Lower leg skin (tissue), 3 donors: ENCODE results near the gene GARS1.

Experiments
- CTCF ChIP-seq, 3 donors: fragments of 450-650 bp; IDR thresholded peaks; one replicate each; pipeline ENCODE4 v1.5.1; 2016; ENCODE audit warnings: antibody characterized with exemption in 3 of 3, mild to moderate bottlenecking in 3 of 3, moderate library complexity in 2 of 3
- POLR2A ChIP-seq, 2 donors: fragments of 450-650 bp; IDR thresholded peaks; one replicate each; pipeline ENCODE4 v1.6.1; 2016 to 2017; ENCODE audit warnings: antibody characterized with exemption in 2 of 2, mild to moderate bottlenecking in 1 of 2, moderate library complexity in 1 of 2

- no peak for TF ChIP-seq POLR2A (IDR thresholded peaks at IDR 0.05)
- no peak for TF ChIP-seq CTCF (IDR thresholded peaks at IDR 0.05)
These were observed 40.0 kb downstream of the GARS1 start for GRCh38 chr7:30634634-30635201.
